ENCODE measurements around the gene TNFRSF14.

TNFRSF14 gene

DNA sequence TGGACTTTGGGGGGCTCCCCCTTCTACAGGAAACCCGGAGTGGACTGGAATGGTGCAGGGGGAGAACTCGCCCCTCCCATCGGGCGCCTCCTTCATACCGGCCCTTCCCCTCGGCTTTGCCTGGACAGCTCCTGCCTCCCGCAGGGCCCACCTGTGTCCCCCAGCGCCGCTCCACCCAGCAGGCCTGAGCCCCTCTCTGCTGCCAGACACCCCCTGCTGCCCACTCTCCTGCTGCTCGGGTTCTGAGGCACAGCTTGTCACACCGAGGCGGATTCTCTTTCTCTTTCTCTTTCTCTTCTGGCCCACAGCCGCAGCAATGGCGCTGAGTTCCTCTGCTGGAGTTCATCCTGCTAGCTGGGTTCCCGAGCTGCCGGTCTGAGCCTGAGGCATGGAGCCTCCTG lies at the start of gene TNFRSF14:
Gene TNFRSF14, plus strand, starts transcription at position 95 of the 401 bp plus-strand sequence. Its CDS starts 294 bp downstream, at position 389.
- DNase-seq = no peak

DNA sequence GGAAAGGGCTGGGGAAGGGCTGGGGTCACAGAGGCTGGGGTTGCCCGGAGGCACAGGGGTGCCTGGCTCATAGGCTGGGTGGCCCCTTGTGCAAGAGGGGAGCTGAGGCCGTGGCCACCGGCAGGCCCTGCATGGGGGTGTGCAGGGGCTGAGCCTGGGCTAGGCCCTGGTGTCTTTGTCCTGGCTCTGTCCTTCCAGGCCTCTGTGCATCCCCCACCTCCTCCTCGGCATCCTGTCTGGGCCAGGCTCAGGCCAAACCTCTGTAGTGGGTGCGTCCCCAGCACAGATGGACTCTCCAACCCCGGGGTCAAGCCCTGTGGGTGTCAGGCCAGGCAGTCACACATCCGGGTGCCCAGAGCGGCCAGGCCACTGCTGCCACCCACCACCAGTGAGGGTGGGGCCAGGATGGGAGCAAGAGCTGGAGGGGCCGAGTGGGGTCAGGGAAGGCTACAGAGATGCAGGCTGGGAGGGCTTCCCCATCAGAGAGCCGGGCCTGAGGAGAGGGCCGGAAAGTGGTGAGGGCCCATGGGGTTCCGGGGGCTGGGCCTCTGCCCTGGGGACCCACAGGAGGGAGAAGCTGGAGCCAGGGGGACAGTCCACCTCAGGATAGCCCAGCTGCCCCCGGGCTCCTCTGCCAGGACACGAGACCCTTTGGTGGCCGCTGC lies 49.1 kb upstream of the TNFRSF14 start:
- DNase-seq = no peak

DNA sequence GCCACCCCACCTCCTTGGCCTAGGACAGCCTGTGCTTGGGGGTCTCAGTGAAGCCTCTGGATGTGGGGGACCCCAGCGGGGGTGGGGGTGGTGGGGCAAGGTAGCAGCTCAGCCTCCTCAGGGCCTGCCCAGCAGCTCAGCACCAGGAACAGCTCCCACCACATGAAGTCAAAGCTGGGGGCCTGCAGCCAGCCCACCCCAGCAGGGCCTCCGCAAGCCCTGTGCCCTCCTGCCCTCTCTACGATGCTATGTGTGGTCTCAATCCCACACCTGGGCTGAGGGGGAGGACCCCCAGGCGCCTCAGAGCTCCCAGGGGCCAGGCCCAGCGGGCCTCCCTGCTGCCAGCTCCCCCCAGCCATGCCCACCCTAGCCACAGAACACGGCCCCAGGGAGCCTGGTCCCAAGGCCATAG lies 48.4 kb upstream of the TNFRSF14 start:
- DNase-seq = no peak

DNA sequence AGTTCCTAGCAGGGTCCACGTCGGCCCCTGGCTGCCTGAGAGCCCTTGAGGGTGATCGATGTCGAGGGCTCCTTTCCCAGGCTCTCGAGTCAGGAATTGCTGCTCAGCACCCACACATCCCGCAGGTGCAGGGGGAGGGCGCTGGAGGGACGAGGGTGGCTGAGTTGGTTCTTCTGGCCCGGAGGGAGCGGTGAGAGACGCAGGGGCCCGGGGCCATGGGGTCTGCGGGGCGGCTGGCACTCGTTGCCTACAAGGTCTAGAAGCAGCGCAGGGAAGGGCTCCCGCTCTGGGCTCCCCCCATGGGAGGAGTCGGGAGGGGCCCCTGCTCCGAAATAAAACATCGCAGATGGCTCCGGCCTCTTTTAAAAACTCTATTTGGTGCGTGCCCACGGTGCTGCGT lies 48.0 kb upstream of the TNFRSF14 start:
- no peak for DNase-seq

DNA sequence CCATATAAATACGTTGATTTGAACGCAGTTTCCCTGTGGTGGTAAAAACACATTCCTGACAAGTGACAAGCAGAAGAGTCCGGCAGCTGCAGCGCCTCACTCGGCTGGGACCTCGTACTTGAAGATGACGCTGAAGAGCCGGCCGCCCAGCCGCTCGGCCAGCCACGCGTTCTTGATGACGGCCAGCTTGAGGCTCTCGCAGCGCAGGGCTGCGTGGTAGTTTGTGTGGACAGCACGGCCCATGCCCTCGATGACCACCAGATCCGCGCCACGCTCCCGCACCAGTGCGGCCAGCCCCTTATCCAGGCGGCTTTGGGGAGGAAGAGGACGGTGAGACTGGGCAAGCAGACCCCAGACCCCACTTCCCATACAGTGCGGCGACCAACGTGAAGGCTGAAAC lies 47.4 kb upstream of the TNFRSF14 start:
- no peak for DNase-seq

DNA sequence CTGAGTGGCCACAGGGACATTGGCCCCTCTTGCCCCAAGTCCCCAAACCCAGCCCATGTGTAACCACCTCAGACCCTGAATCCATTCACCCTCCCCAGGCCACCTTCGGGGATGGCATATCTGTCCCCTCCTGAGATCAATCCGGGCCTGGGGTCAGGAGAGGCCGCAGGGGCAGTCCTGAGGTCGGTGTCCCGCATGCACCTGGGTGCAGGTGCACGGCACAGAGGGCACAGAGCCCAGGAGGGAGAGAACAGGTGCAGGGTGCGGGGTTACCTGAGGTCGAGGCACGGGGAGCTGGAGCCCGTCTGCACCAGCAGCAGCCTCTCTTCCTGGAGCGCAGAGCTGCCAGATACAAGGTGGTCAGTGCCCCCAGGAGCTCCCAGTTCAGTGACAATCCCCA lies 46.6 kb upstream of the TNFRSF14 start:
- DNase-seq = no peak

DNA sequence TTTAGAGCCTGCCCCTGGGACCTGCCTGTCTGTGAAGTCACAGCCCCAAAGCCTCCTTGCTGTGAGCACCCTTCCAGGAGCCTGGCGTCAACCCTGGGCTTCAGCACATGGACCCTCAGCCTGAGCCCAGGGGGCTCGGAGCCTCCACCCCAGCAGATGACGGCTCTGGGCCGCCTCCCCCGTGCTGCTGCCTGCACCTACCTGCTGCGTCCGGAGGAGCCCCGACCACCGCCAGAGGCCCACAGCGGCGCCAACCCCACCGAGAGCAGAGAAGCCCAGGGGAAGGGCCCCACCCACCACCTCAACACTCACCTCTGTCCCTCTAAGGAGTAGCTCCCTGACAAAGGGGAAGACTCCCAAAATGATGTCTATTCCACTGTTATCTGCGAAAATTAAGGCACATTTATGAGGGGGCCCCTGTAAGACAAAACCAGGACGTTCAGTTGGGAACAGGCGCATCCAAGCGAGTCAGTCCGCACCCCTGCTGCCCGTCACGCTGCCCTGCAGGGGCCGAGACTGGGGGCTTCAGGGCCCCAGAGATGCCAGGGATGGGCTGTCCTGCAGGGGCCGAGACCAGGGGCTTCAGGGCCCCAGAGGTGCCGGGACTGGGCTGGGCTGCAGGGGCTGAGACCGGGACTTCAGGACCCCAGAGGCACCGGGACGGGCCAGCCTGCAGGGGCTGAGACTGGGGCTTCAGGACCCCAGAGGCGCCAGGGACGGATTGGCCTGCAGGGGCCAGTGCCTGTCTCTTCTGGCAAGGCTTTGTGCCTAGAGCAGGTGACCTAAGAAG lies 45.6 kb upstream of the TNFRSF14 start:
- no peak for DNase-seq

DNA sequence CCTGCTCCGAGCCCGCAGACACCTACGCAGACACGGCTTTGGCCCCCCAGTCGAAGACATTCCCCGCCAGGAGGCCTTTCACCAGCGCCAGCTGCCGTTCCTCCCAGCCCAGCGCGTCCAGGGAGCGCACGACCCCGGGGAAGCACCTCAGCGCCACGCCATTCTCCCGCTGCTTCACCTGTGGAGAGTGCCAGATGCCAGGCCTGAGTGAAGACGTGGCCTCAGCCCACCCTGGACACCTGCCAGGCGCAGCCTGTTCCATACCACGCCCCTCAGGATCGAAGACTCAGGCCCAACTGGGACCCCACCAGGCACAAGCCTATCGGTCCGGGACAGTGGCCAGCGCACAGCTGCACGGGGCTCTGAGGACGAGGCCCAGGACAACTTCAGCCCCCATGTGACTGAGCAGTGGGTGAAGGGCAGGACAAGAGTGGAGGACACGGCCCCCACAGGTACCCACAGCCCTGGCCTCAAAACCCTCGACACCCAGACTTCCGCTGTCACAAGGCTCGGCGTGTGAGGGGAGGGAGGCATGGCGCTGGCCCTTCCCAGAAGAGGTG lies 43.2 kb upstream of the TNFRSF14 start:
- no peak for DNase-seq

DNA sequence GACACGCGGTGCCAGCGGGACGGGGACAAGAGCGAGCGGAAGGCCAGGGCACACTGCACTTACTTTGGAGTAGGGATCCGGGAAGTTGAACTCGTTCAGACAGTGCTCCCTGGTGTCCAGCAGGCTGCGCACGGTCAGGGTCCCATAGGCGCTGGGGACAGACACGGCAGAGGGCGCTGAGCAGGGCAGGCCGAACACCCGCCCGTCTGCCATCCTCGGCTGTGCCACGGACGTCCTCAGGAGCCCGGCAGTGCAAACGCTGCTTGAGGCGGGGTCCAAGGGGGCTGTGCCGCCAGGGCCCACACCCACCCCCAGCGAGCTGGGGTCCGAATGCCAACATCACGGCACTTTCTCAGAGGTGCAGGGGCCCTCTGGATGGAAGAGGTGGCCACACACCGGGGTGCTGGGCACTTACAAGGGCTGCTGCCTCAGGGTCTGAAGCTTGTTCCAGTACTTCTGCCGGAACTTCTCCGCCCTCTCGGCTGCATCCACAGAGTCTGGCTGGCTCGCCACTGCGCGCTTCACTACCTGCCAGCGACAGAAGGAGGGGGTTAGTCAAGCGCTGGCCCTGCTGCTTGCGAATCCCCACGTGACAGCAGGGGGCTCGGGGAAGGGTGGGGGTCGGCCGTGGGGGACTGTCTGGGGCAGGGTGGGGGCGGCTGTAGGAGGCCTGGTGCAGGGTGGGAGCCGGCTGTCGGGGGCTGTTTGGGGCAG lies 42.1 kb upstream of the TNFRSF14 start:
- no peak for DNase-seq

DNA sequence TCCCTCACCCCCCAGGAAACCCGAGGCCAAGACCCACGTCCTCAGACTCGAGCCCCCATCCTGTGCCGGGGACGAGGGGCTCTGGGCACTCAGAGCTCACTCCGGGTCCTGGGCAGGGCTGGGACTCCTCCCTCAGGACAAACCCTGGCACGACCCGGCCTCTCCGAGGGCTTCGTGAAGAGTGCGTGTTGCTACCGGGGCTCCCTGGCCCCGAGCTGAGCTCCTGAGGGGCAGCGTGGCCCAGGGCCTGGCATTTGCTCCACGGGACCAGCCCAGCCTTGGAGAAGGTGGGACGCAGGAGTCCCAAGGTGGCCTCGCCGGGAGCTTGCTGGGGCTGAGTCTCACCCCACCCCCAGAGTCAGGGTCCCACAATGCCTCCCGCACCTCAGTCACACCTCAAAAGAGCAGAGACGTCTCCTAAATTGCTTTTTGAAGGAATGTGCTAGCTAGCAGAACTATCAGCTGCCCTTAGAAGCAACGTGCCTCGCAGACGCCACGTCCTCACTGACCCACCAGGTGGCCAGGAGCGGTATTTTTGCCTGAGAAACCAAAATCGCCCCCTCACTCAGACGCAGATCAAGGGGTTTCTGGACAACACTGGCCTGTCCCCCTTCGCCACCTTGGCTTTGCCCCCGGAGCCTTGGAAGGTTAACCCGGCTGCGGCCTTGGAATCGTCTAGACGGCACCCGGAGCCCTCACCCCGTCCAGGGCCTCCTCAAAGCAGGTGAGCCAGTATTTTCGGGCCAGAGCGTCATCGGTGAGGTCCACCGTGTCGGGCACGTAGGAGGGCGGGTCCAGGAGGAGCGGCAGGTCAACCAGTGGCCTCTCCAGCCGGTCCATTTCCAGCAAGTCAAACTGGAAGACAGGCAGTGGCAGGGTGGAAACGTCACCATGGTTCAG lies 41.1 kb upstream of the TNFRSF14 start:
- no peak for DNase-seq

DNA sequence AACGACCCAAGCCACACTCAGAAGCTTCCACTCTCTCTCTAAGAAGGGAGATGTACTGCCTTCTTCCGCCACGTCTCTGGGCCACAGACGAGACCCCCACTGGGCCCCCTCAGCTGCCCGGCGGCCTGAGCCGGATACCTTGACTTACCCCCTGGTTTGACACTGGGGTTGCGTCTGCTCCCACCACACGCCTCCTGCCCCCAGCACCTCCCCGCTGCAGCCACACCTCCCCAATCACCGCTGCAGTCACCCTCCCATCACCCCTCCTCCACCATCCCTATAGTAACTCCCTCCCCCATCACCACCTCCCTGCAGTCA lies 40.4 kb upstream of the TNFRSF14 start:
- no peak for DNase-seq

DNA sequence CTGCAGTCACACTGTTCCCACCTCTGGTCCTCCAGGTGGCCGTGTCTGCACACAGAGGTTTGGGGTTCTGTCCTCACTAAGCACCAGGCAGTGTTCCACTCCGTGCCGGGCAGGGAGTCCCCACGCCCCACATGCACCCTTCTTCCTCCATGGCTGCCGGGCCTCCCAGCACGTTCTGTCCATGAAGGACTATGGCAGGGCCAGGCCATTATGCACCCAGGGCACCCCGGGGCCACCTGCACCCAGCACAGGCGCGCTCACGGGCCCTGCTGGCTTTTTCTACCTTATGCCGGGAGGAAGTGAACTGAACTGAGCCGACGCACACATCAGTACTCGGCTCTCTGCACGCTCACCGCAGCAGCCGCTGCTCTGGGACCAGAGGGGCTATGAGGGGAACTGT lies 40.0 kb upstream of the TNFRSF14 start:
- no peak for DNase-seq

DNA sequence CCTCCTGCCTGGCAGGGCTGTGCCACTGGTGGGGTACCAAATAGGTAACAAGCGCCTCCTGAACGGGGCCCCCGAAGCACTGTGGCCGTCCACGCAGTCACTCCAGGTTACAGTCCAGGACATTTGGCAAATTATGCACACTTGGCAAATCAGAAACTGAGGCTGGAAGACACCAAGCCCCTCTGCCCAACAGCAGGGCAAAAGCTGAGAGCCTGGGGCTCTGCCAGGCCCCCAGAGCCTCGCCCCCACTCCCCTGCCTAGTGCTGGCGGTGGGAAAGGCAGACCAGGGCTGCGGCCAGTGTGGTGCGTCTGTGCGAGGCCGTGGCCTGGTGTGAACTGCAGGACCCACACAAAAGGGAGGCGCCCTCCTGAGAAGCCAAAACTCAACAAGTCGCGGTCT lies 39.2 kb upstream of the TNFRSF14 start:
- no peak for DNase-seq

DNA sequence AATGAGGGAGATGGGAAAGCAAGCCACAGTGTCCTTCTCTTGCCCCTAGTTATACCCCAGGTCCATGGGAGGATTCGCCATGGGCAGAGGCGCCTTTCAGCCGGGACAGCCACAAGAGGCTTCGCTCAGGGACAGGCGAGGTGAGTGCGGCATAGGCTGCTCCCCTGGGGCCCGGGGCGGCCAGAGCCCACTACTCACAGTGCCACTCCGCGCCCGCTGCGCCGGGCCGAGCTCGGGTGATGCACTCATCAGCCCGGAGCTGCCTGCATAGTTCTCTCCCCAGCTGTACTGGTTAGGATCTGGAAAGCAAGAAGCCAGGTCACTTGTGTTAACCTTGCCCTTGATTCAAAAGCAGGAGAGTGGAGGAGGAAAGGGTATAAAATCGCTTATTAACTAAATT lies 38.2 kb upstream of the TNFRSF14 start:
- DNase-seq = no peak

DNA sequence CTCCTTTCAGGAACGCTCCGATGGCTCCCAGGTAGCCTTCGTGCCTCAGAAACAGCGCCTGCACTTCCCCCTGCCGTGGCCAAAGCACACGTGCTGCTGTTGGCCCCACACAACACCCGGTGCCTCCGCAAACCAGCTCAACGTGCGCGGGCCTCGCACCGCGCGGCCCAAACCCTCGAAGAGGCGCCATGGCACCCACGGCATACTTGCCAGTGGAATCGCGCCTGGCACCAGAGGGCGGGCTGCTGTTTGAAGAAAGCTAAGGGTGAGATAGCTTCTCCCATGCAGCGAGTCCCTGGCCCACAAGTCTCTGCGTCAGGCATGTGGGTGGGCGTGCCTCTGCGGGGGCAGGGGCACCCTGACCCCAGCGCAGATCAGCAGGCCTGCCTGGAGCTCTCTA lies 37.6 kb upstream of the TNFRSF14 start:
- DNase-seq = no peak

DNA sequence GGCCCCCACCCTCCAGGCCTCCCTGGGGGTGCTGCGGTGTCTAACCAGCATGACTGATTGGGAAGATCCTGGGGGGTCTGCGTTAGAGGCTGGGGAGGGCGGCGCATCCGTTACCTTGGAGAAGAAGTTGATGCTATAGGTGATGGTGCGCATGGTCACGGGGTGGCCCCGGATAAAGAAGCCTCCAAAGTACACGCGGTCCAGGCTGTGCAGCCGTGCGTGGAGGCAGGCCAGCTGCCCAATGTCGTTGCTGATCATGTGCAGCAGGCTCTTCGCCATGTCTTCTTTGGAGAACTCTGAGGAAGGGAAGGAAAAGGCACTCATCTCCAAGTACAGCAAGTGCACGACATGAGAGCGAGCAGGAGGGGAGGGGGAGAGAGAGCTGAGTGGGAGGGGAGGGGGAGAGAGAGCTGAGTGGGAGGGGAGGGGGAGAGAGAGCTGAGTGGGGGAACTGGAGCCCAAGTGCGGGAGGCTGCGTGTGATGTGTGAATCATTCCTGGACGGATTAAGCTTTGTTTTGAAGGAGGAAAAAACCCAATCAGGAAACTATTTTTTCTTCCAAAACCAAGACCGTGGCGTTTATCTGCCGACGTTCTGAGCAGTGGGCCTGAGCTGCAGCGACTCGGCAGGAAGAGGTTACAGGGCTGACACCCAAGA lies 37.0 kb upstream of the TNFRSF14 start:
- no peak for DNase-seq

DNA sequence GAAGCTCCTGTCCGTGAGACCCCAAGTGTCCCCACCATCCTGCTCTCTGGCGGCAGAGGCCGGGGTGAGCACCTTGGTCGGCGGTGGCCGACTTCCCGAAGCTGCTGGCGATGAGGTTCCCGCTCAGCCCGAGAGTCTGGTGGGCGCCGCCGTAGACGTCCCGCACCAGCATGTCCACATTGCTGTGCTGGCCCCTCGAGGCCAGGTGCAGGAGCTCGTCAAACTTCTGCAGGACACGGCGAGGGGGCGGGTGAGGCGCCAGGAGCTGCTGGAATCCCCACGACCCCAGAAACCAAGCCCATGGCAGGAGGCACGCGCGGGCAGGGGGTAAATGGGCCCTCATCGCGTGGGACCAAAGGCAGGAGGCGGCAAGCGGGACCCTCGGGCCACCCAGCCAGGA lies 36.4 kb upstream of the TNFRSF14 start:
- DNase-seq = no peak

DNA sequence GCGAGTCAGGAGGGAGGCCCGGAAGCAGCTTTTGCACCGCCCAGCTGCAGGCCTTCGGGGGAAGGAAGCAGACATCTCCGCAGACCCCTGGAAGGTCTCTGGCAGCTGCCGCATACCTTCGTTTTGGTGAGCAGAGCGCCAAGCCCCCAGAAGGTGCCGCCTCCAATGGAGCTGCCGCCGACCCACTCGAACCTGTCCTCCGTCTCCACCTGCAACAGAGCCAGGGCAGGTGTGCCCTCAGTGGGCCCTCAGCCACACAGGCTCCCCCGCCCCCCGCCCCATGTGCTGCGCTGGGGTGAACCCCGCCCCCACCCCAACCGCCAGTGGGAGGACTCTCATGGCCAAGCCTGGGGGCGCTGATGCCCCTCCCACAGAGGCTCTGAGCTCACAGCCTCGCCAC lies 36.0 kb upstream of the TNFRSF14 start:
- DNase-seq = no peak

DNA sequence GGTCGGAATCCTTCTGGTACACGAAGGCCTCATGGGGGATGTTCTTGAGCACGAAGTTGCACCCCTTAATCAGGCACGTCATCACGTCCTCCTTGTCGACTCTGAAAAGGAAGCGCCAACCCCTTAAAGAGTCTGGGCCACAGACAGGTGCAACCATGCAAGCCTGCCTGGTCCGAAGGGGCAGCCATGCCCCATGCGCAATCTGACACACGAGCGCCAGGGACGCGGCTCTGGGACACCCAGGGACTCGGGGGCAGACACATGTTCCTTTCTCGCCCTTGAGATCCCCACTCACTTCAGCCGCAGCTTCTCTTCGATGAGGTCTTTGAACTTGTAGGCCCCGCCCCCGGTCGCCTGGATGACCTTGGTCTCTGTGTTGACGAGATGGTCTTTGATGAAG lies 35.4 kb upstream of the TNFRSF14 start:
- no peak for DNase-seq

DNA sequence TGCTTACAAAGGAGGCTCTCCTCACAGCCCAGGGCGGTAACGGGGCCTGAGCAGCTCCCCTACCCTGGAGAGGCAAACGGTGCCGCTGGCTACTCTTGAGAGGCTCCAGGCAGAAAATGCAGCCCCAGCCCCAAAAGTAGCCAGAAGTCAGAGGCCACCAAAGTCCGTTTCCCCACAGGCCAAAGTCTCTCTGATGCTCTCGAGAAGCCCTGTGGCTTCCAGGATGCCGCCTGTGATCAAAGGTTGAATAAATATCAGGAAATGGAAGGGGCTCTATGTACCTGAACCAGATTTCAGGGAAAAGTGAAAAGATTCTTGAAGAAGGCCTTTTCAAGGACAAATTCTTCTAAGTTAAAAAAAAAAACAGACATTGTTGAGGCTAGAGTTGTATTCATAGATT lies 33.9 kb upstream of the TNFRSF14 start:
- DNase-seq = no peak

DNA sequence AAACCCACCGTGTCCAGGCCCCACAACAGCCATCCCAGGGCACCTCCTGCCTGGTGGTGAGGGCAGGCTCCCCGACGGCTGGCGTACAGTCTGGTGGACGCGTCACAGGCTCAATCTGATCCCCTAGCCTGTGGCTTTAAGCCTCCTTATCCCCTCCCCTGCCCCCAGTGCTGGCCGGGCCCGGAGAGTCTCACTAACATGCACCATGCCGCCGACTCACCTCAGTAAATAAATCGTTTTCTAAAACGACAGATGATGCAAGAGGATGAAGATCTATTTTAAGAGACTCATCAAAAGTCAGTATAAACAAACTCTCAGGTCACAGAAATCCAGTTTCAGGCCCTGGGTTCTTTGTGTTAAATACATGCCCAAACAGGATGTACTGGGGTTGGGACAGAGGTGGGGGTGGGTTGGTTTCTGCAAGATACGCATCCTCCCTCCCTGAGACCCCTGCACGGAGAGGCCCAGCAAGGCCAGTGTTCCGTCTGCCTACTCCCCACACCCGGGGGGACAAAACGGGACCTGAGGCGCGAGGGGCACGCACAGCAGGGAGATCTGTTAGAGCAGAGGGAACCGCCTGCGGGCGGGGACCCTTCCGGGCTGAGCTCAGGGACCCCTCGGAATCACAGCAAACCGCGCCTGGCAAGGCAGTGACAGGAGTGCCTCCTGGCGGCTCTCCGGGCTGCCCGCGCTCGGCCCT lies 32.8 kb upstream of the TNFRSF14 start:
- DNase-seq = no peak
